Posterior vena cava (tissue), 2 donors: ENCODE results near the gene PDE1A. TPM values are rescaled to one million over a fixed set of nuclear protein-coding genes. Genes with fewer than 3 reads are reported as not detected.

Experiments used
- DNase-seq: peaks from one replicate; pipeline ENCODE4 v3.0.0-alpha.2; 2020; ENCODE audit warnings: low spot score
- intact Hi-C, 2 donors: fragments of 100-400 bp; cut with DNase I; formaldehyde crosslinking; loops; one replicate each; pipeline versions ENCODE4 v1.14.1 to v1.14.2; 2022 to 2023
- long read RNA-seq, 2 donors: library from polyadenylated mRNA; unstranded; transcript quantifications; one replicate each; pipeline ENCODE4 v2.0.0, GENCODE V29; 2020 to 2021
- total RNA-seq, 2 donors: library from RNA; stranded (reverse); fragmentation: NEBNext Ultra II Directional; extraction: Animal tissue kit (Norgen Biotek cat#: 25700); gene quantifications; one replicate each; pipeline ENCODE4 v1.2.1, GENCODE V29; 2021
- donor health status: DM: yes; HTN: yes; CAD: no.
- donor health status: DM: yes; HTN: yes; CAD: no.

PDE1A gene
- 10 to 100 TPM in 1 of 2 donors, 1 to 10 TPM in 1; 7.7 to 15.1 TPM for total RNA-seq
- long read RNA-seq, donor 1, partial matches to known transcripts: 2 of 11 reads
- long read RNA-seq, donor 1, other reads (novel, unspliced or antisense): 6 of 11 reads
- long read RNA-seq, donor 2, transcript PDE1A-201 (14 exons, 2,338 nt): major isoform, 9 of 14 reads
- long read RNA-seq, donor 2, partial matches to known transcripts: 3 of 14 reads
- long read RNA-seq, donor 2, other reads (novel, unspliced or antisense): 2 of 14 reads

DNA sequence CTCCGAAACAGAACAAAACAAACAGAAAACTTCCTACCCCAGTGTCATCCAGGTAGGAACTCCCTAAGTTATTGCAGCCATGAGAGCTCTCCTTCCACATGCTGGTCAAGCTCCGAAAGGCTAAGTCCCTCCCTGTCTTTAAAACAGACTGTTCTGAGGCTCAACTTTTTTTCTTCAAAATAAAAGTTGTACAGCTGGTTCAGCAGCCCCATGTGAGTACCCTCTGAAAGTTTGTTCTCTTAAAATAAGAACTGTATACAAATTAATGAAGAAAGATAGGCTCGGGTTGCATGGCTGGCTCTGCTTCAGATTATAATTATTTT lies at the start of gene PDE1A:
TSS of gene PDE1A (minus strand) at position 119 of the 323 bp plus-strand sequence.
- DNase-seq: no peak
- intact Hi-C loops: no loop called here

DNA sequence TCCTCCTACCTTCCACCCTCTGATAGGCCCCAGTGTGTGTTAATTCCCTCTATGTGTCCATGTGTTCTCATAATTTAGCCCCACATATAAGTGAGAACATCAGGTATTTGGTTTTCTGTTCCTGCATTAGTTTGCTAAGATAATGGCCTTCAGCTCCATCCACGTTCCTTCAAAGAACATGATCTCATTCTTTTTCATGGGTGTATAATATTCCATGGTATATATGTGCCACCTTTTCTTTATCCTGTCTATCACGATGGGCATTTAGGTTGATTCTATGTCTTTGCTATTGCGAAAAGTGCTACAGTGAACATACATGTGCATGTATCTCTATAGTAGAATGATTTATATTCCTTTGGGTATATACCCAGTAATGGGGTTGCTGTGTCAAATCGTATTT lies 46.8 kb upstream of the PDE1A start:
- intact Hi-C loops: no loop called here
- DNase-seq: no peak

DNA sequence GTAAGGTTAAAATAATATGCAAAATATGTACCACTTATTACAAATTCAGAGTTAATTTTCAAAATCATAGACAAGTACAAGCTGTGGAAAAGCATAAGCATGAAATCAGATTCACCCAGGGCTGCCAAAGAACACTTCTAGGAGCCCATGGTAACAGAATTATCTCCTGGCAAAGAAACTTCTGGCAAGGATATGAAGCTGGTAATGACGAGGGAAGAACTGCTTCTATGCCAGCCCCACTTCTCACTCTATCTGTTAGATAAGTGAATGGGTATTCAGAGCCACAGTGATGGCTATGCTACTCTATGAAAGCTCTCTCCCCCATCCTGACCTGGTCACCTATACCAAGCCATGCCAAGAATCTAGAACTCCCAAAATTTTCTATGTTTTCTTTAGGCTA lies 36.9 kb upstream of the PDE1A start:
- intact Hi-C loops: no loop called here
- DNase-seq: no peak

DNA sequence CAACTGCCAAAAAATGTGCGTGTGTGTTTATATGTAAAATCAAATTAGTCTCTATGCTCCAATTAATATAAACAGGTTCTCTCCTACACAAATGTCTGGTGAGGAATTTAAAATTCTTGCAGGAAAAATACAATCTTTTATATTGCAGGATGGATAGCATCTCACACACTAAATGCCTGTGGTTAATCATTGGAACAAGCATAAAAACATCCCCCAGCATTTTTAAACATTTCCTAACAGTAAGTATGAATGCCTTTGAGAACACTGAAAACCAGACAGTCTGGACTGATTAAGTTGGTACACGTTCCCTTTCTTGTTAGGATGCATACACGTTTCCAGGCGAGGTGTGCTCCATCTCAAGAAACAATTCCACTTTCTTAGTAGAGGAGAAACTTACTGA lies 29.9 kb upstream of the PDE1A start:
- DNase-seq: no peak

DNA sequence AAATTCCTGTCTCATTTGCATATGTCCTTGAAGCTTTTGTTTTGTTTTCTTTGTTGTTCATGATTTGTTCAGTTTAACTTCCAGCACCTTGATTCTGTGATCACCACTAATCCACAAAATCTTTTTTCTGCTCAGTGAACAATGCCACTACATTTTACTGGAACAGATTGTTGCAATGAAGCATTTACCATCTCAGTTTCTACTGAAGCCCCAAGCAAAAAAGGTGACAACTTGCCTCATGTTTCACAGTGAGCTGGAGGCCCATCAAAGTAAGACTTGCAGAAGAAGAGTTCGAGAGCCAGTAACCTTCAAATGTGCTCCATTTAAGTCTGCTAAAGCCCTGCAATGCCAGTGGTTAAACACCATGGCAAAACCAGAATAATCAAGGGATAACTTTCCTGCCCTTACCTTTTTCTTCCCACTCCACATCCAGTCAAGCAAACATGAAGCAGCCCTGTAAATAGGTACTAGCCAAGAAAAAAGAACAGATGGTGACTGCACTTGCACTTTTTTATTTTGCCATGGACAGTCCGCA lies 25.7 kb upstream of the PDE1A start:
- intact Hi-C loops: no loop called here
- DNase-seq: no peak

More for the DNA sequence above, 29.9 kb upstream of the PDE1A start:
- intact Hi-C loops: no loop called here

DNA sequence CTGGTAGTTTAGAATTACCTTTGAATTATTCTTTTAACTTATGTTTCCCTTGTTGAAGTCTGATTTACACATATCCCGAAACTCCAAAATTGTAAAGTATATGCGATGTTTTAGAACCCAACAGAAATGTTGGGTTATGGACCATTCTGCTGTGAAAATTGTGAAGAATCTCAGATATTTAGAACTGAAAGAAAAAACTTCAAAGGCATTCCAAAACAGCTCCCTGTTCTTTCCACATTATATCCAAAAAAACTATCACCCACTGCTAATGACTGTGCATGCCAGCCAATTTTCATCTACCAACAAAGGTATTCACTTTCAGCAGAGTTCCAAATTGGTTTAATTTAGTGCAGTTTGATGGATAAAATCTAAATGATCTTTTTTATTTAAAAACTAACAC lies 21.5 kb upstream of the PDE1A start:
- DNase-seq: no peak
- intact Hi-C loops: no loop called here

DNA sequence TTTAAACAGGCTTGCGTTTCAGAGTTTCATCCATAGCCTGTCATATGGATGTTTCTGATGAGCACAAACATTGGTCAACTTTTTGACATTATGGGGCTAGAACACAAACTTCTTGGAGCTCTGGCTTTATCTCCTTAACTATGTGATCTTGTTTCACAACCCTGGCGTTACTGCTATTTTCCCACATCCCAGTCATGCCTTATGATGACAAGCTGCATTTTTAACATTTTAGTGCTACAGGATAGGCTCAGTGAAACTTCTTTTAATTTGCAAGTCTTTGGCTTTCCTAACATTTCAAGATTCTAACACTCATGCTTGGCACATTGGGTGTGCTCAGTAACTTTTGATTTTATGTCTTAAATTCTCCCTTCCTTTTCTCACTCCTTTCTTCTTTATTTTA lies 21.0 kb upstream of the PDE1A start:
- intact Hi-C loops: no loop called here
- no peak for DNase-seq

DNA sequence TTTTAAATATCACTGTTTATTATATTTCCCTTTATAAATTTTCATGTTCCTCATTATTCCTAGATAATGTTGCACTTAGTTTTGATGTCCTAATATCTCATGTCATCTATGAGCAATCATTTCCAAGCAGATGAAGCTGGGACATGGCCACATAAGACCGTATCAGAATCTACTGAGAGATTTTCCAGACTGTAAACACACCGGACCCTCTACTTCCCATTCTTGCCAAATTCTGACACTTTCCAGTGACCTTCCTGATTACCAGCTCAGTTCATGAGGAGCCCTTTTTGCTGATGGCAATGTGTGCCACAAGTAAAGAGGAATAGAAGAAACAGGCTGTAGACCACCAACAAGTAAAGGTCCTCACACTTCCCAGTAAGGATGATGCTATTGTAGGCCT lies 20.3 kb upstream of the PDE1A start:
- intact Hi-C loops: no loop called here
- no peak for DNase-seq

DNA sequence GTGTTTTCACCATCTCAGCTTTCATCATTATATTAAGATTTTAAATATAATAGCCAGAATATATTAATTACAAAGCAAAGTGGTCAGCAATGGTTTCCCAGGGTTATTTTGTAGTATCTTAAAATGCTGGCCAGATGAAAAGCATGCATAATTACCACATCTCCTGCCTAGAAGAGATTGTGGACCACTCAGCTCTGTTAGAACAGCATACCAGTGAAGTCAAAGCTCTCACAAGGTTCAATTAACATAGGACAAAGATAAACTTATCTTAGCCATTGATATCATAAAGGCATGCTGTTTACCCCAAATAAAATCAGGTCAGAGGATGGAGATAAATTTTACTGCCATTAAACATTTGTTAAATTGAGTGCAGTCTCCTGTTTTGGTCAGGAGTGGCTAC lies 19.3 kb upstream of the PDE1A start:
- no peak for DNase-seq
- intact Hi-C loops: no loop called here

DNA sequence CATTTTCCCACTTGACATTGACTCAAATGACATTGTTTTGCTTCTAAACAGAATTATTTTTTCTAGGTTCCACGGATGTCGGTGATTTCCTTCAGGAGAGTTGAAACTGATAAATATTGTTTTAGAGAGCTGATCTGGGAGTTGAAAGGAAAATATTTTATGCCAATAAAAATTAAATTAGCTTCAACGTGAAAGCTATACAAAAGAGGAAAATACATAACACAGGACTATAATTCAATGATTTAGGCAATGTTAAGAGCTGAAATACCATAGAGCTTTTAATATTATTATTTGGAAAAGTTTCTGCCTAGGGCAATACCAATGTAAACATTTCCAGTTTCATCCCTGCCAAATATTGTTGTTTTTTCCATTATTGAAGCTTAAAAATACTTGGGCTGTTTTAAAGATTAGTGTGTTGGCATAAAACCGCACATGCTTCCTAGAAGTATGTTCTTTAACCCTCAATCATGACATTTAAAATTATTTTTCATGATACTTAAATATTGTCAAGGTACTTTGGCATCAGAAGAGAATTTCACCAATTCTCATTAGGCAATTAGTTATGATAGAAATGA lies 18.6 kb upstream of the PDE1A start:
- intact Hi-C loops: no loop called here
- DNase-seq: no peak

DNA sequence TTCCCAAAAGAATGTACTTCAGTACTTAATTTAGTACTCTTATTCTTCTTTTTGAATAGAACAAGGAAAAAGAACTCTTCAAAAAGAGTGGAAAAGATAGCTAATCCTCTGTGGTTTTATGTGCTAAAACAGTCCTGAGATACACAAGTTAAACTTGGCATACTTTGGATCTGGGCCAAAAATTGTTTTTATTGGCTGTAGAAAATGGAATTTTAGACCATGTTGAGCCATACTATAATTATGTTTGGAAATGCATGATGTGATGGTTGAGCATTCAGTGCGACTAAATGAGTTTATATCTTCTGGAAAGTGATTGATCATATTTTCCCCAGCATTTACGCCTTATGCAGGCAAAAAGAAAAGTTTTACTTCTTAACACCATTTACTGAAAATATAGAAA lies 18.0 kb upstream of the PDE1A start:
- intact Hi-C loops: no loop called here
- no peak for DNase-seq

DNA sequence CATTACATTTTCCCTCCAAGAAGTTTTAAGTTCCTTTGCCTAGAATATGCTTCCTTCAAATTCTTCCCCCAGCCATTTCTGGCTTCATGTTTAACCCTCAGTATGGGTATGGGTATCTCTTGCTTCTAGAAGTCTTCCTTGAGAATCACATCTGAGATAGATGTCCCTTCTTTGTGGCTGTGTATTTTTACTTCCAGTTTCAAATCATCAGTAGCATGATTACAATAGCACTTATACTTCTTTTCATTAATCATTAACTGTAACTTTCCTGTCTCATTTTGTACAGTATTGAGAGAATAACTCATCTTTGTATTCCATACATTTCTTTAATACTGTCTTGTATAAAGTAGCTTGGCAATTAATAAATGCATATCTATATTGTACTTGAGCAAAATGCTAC lies 17.3 kb upstream of the PDE1A start:
- no peak for DNase-seq
- intact Hi-C loops: no loop called here

DNA sequence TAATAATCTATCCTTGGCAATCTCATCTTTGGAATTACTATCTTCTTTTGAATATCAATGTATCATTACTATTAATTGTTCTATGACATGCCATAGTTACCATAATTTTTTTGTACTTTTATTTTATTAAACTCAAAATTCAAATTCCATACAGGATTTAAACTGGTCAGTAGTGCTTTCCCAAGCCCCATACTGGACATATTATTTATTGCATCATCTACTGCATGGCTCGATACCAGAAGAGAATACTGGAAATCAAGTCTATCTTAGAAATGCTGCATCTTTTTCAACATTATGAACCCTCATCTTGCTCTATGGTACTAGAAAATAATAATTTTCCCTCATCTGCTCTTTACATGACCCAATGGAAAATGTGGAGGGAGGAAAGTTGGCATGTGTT lies 9.4 kb upstream of the PDE1A start:
- intact Hi-C loops: no loop called here
- no peak for DNase-seq

DNA sequence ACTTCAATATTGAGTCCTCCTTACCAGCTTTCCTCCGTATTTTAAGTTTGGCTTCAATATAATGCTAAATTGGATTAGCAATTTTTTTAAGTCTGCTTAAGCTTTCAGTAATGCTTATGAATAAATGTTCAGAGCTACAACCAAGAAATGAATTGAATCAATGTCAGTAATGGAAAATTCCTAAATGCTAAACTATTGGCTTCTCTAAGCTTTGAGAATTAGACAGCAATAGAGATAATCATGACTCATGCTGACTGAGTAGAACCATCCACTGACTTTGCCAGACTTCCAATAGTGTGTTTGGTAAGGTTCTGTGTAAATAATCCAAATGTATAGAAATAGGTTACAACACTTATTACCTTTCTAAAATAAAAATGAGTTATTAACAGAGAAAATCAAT lies 8.9 kb upstream of the PDE1A start:
- intact Hi-C loops: no loop called here
- no peak for DNase-seq

DNA sequence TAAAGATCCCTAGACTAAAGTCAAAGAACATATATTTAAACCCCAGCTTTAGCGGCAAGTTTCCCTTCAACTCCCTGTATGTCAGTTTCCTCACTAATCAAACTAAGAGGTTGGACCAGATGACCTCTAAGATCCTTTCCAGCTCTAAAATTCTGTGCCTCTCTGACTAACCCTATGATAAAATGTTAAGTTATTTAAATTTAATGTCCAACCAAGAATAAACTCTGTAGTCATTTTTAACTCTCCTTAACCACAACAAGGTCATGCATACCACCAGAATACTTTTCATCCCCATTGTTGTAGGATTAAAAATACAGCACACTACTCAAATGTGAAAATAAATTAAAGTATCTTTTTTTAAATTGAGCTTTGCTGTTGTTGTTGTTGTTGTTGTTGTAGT lies 5.2 kb upstream of the PDE1A start:
- intact Hi-C loops: no loop called here
- no peak for DNase-seq

DNA sequence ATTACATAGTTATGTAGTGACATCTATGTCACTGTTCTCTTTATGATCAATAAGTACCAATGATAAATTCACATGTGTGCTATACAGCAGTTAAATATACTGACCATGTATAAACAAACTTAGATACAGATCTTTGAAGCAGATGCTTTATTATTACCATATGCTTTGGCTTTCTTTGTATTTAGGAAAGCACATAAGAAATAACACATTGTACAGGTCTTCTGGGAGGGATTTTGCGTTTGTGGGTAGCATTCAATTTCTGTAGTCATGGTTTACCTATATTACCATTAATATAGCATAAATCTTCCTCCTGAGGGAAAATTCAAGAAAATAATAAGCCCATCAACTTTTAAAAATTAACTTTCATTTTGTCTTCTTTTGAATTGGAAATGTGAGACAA lies 1.6 kb upstream of the PDE1A start:
- DNase-seq: no peak

DNA sequence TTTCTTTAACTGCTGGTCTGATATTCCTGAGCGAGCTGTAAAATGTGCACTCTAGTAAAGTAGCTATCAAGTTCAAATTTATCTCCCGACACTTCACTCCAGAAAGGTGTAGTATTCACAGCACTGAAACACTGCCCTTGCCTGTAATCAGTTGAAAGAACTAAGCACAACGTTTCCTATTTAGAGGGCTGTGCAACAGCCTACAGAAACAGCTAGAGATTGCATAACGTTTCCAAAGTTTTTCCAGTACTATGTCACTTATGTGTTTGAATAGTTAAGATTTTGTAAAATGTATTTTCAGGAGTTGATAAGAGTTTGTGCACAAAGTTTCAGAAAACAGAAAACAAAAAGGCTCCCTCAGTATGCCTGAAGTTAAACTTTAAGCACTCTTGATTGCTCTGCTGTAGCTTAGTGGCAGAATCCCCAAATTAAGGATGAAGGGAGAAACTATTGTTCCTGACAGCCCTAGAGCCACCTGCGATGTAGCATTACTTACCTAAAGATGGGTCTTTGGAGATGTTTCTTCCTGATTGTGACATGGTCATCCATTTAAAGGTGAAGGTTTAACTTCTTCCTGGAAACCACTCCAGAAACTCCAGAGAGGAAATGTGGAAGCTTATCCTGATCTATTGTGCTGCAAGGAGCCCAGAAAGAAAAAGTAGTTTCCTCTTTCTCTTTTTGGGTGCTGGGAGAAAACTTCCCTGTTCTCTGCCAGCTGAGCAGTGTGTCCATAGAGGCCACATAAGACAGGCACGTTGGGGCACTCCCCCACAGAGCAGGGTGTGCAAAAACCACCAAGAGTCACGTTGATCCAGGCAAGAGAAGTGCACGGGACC lies 536 bp downstream of the PDE1A start:
- DNase-seq: no peak
- intact Hi-C loops: no loop called here

More for the DNA sequence above, 1.6 kb upstream of the PDE1A start:
- intact Hi-C loops: no loop called here

DNA sequence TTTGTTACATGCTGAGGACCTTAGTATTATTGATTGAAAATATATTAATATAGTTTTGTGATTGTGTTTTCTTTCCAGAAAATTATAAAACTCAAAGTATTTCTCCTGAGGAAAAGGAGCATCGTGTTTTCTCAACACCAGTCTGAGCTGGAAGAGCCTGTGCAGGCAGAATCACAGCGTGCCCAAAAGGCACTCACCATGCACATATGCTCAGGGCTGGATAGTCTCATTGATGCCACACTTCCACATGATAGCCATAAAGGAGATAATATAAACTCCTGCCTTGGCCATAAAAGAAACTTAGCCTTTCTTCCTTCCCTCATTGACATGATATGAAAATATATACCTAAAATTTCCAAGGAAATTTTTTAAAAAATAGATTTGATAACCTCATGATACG lies 4.0 kb downstream of the PDE1A start:
- intact Hi-C loops: no loop called here
- DNase-seq: no peak

DNA sequence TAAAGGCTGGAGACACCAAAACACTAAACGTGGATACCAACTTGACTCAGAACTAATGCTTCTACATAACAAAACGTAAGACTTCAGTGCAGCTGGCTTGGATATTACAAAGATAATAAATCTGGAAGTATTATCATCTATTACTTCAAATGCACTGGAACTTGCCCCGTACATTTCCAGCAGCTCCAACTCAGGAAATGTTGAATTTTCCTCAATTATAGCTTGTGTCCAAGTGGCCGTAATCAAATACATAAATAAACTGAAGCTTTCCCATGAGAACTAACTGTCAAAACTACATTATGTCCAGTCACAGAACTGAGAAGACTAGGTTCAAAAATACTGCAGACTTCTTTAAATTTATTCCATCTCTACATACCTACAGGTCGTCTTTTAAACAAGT lies 6.2 kb downstream of the PDE1A start:
- DNase-seq: no peak
- intact Hi-C loops: no loop called here

DNA sequence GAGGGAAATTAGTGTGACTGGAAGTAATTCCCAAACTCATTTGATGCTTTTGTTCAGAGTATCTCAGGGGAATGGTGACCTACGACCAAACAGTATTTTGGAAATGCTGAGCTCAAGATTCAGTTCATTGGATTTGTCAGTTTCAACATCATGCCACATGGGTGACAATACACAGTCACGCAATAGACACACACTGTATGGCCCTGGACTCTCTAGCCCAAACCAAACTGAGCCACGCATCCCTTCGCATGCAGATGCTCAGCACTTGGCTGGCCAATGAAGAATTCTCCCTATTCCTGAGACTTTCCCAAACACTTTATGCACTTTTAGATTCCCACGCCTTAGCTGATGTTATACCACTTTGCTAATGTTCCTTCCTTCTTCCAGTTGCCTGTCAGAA lies 10.0 kb downstream of the PDE1A start:
- DNase-seq: no peak
- intact Hi-C loops: no loop called here

DNA sequence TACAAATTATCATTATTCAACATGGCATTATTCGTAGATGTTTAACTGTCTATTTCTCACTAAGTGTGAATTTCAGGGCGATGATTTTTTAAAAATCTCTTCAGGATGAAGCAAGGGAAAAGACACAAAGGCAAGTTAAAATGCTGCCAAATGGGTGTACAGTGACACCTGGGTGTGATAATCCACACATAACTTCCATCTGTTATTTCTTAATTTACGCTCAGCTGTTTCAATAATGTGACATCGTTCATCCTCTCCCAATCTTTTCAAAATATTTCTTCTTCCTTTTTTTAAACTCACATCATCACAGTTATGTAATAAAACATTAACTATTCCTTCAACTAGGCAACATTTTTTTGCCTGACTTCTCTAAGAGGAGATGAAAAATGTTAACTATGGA lies 10.6 kb downstream of the PDE1A start:
- intact Hi-C loops: no loop called here

More for the DNA sequence above, 10.6 kb downstream of the PDE1A start:
- DNase-seq: no peak
